Parathyroid adenoma (tissue), 2 donors: ENCODE measurements around the gene BYSL.

Source experiments
- H2AFZ ChIP-seq: fragments of 300-600 bp; sonication (generic); one replicate; pipeline ENCODE4 v1.7.0; 2017; ENCODE audit warnings: antibody characterized with exemption, mild to moderate bottlenecking
- H3K27ac ChIP-seq: fragments of 300-600 bp; sonication (generic); one replicate; pipeline ENCODE4 v1.7.0; 2017
- H3K27me3 ChIP-seq: fragments of 300-600 bp; sonication (generic); one replicate; pipeline ENCODE4 v1.7.0; 2017; ENCODE audit warnings: low read length; ENCODE audit not compliant: control insufficient read depth, insufficient read depth
- H3K36me3 ChIP-seq: fragments of 300-600 bp; sonication (generic); one replicate; pipeline ENCODE4 v1.7.0; 2017; ENCODE audit warnings: low read length; ENCODE audit not compliant: control insufficient read depth, insufficient read depth
- H3K4me1 ChIP-seq: fragments of 300-600 bp; sonication (generic); one replicate; pipeline ENCODE4 v1.7.0; 2017; ENCODE audit warnings: control low read depth
- H3K4me2 ChIP-seq: fragments of 300-600 bp; sonication (generic); one replicate; pipeline ENCODE4 v1.7.0; 2017; ENCODE audit warnings: low read length
- H3K4me3 ChIP-seq: fragments of 300-600 bp; sonication (generic); one replicate; pipeline ENCODE4 v1.7.0; 2017; ENCODE audit warnings: low read depth, low read length
- H3K79me2 ChIP-seq: fragments of 300-600 bp; sonication (generic); one replicate; pipeline ENCODE4 v1.7.0; 2017; ENCODE audit warnings: control low read depth
- H3K9ac ChIP-seq: fragments of 300-600 bp; sonication (generic); one replicate; pipeline ENCODE4 v1.7.0; 2017; ENCODE audit warnings: mild to moderate bottlenecking
- H3K9me3 ChIP-seq: fragments of 300-600 bp; sonication (generic); one replicate; pipeline ENCODE4 v1.7.0; 2017; ENCODE audit warnings: low read length; ENCODE audit not compliant: control insufficient read depth
- CTCF ChIP-seq: fragments of 300-600 bp; sonication (generic); IDR thresholded peaks from one replicate; pipeline ENCODE4 v1.7.0; 2017; ENCODE audit warnings: antibody characterized with exemption, mild to moderate bottlenecking
- donor health status: primary hyperparathyroidism.

The BYSL gene

GRCh38 chr6:41970436-41970846, 49.1 kb downstream of the BYSL start:
- Histone ChIP-seq H3K36me3 (no peaks in the 10 kb centered on the region), H3K9ac (no peak overlapping the region), H3K4me2 (no peak overlapping the region), H3K27ac (no peak overlapping the region), H3K4me3 (no peak overlapping the region), H3K79me2 (no peaks in the 10 kb centered on the region), H3K9me3 (no peaks in the 10 kb centered on the region), H2AFZ (no peak overlapping the region), H3K27me3 (no peaks in the 10 kb centered on the region), H3K4me1 (peaks cover 3% of the 10 kb centered on the region)
- no peak for TF ChIP-seq CTCF

- peaks cover 3% of the 10 kb centered on the region for H3K4me1 ChIP-seq
- no peak overlapping the region for H3K4me2 ChIP-seq
- no peak overlapping the region for H3K9ac ChIP-seq
- H3K79me2 ChIP-seq: no peaks in the 10 kb centered on the region
- no peaks in the 10 kb centered on the region for H3K27me3 ChIP-seq
- H3K4me3 ChIP-seq: no peak overlapping the region
- H3K9me3 ChIP-seq: no peaks in the 10 kb centered on the region
- H3K36me3 ChIP-seq: no peaks in the 10 kb centered on the region
- no peak for TF ChIP-seq CTCF
- no peak overlapping the region for H2AFZ ChIP-seq
- H3K27ac ChIP-seq: no peak overlapping the region
These were observed 51.5 kb downstream of the BYSL start for GRCh38 chr6:41972826-41973225.

GRCh38 chr6:41974281-41974825, 53.1 kb downstream of the BYSL start:
- no peak overlapping the region for H2AFZ ChIP-seq
- no peaks in the 10 kb centered on the region for H3K4me1 ChIP-seq
- H3K79me2 ChIP-seq: no peaks in the 10 kb centered on the region
- H3K9ac ChIP-seq: no peak overlapping the region
- no peak overlapping the region for H3K27ac ChIP-seq
- H3K4me3 ChIP-seq: no peak overlapping the region
- no peaks in the 10 kb centered on the region for H3K27me3 ChIP-seq
- H3K36me3 ChIP-seq: no peaks in the 10 kb centered on the region
- no peaks in the 10 kb centered on the region for H3K9me3 ChIP-seq
- H3K4me2 ChIP-seq: no peak overlapping the region
- no peak for TF ChIP-seq CTCF

- H3K27me3 ChIP-seq: no peaks in the 10 kb centered on the region
- no peak overlapping the region for H3K27ac ChIP-seq
- no peaks in the 10 kb centered on the region for H3K36me3 ChIP-seq
- no peak overlapping the region for H3K4me2 ChIP-seq
- H2AFZ ChIP-seq: no peak overlapping the region
- no peaks in the 10 kb centered on the region for H3K4me1 ChIP-seq
- TF ChIP-seq CTCF: no peak
- no peak overlapping the region for H3K4me3 ChIP-seq
- no peak overlapping the region for H3K9ac ChIP-seq
- no peaks in the 10 kb centered on the region for H3K79me2 ChIP-seq
- no peaks in the 10 kb centered on the region for H3K9me3 ChIP-seq
These were observed 54.0 kb downstream of the BYSL start for GRCh38 chr6:41975276-41975675.

GRCh38 chr6:41976794-41977484, 55.6 kb downstream of the BYSL start:
- TF ChIP-seq CTCF: no peak
- no peaks in the 10 kb centered on the region for H3K36me3 ChIP-seq
- no peak overlapping the region for H2AFZ ChIP-seq
- H3K9ac ChIP-seq: no peak overlapping the region
- H3K9me3 ChIP-seq: no peaks in the 10 kb centered on the region
- no peaks in the 10 kb centered on the region for H3K4me1 ChIP-seq
- H3K27me3 ChIP-seq: no peaks in the 10 kb centered on the region
- no peak overlapping the region for H3K27ac ChIP-seq
- no peak overlapping the region for H3K4me2 ChIP-seq
- no peak overlapping the region for H3K4me3 ChIP-seq
- no peaks in the 10 kb centered on the region for H3K79me2 ChIP-seq
